ENCODE results near the gene GARIN3. TPM values are rescaled to one million over a fixed set of nuclear protein-coding genes. Genes with fewer than 3 reads are reported as not detected.

GARIN3 gene
- total RNA-seq, 2 donors from 2014 or later: not detected

Other genes with a start within 250 kb of the GARIN3 start
- 1 to 10 TPM in 1 of 2 donors, under 1 TPM in 1; 0.37 to 1.5 TPM for gene TIMD4, start 203.0 kb downstream of the GARIN3 start, total RNA-seq
- under 1 TPM in 1 of 2 donors, not detected in 1; 0.21 TPM for gene HAVCR1, start 107.1 kb downstream of the GARIN3 start, total RNA-seq
- gene HAVCR2, start 57.2 kb downstream of the GARIN3 start, total RNA-seq: 10 to 100 TPM in 1 of 2 donors, 1 to 10 TPM in 1; 5.7 to 11.4 TPM
- gene MED7, start 23.4 kb downstream of the GARIN3 start, total RNA-seq: 1 to 10 TPM; 9.4 to 9.6 TPM
- gene ITK, start 14.6 kb upstream of the GARIN3 start, total RNA-seq: 1 to 10 TPM; 1.6 to 2.2 TPM
- gene CYFIP2, start 99.9 kb upstream of the GARIN3 start, total RNA-seq: 10 to 100 TPM; 18.1 to 27.6 TPM